Effector CD8-positive, alpha-beta T cell (primary cell): ENCODE data around the gene EXD3.
"Not testable (repeated sequence)": the region's sequence is repeated elsewhere in the genome, so short reads cannot be mapped to it uniquely, and the experiment has no call there.

Source experiments
- DNase-seq: peaks from one replicate; lab custom pipeline; 2025; lab: John Stamatoyannopoulos, UW

EXD3 gene

GRCh38 chr9:137339908-137340462 lies 83.0 kb downstream of the EXD3 start:
- DNase-seq: not testable (repeated sequence)

DNA sequence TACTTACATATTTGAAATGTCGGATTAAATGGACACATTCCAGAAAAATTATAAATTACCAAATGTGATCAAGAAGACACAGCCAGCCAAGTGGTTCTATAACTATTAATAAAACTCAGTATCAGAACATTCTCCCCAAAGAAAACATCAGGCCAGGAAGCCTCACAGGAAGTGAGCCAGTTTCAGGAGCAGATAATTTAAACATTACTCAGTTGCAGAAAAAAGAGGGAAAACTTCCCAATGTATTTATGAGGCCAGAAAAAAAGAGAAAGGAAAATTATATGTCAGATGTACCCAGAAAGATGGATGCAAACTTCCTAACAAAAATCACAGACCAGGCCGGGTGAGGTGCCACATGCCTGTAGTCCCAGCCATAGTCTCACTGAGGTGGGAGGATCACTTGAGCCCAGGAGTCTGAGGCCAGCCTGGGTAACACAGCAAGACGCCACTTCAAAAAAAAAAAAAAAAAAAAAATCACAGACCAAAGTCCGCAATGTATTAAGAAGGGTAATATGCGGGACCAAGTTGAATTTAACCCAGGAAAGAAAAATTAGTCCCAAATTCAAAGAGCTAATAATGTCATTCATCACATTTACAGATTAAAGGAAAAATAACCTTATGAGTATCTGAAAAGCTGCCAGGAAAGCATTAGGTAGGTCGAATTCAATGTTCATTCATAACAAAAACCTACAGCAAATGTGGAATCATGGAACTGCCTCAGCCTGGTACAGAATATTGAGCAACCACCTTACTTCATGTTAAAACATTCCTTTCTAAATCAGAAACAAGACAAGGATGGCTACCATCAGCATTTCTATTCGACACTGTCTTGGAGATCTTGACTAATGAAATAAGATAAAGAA lies 83.7 kb downstream of the EXD3 start:
- DNase-seq: no peak

DNA sequence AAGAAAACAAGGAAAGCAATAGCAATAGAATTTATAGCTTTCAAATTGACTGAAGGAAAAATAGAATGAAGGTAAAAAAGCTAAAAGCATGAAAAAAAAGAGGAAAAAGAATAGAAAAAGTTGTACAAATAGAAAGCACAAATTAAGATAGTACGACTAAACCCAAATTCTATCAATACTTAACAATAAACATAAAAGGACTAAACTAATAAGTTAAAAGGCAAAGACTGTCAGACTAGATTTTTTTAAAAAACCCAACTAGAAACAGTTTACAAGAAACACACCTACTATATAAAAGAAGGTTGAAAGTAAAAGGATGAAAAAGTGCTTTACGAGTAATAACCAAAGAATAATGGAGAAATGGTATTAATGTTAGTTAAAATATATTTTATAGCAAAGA lies 86.2 kb downstream of the EXD3 start:
- no peak for DNase-seq

GRCh38 chr9:137333016-137333671 lies 89.8 kb downstream of the EXD3 start:
- no peak for DNase-seq

GRCh38 chr9:137331929-137332328 lies 91.0 kb downstream of the EXD3 start:
- no peak for DNase-seq

- DNase-seq: no peak
Observed at GRCh38 chr9:137330689-137331088, 92.3 kb downstream of the EXD3 start.

DNA sequence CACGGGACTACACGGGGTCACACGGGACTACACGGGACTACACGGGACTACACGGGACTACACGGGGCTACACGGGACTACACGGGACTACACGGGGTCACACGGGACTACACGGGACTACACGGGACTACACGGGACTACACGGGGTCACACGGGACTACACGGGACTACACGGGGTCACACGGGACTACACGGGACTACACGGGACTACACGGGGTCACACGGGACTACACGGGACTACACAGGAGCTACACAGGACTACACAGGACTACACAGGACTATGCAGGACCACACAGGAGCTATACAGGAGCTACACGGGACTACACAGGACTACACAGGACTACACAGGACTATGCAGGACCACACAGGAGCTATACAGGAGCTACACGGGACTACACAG lies 93.4 kb downstream of the EXD3 start:
- DNase-seq: not testable (repeated sequence)

- DNase-seq: not testable (repeated sequence)
Observed at GRCh38 chr9:137327641-137328550, 95.1 kb downstream of the EXD3 start.

DNA sequence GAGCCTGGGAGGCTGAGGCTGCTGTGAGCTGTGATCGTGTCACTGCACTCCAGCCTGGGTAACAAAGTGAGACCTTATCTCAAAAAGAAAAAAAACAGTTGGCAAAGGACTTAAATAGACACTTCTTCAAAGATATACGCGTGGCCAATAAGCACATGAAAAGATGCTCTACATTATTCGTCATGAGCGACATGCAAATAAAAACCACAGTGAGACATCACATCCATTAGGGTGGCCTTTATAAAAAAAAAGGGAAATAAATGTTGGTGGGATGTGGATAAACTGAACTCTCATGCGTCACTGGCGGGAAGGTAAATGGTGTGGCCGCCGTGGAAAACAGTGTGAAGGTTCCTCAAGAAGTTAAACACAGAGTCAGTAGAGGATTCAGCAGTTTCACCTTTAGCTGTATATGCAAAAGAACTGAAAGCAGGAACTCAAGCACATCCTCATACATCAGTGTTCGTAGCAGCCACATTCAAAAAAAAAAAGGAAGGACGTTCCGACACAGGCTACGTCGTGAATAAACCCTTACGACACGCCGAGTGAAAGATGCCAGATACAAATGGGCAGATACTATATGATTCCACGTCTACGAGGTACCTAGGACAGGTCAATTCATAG lies 96.4 kb downstream of the EXD3 start:
- no peak for DNase-seq

- no peak for DNase-seq
Observed at GRCh38 chr9:137325799-137326198, 97.2 kb downstream of the EXD3 start.

GRCh38 chr9:137325124-137325523 lies 97.8 kb downstream of the EXD3 start:
- DNase-seq: no peak

- DNase-seq: no peak
Observed at GRCh38 chr9:137323531-137324331, 99.2 kb downstream of the EXD3 start.

GRCh38 chr9:137321726-137322361 lies 101.1 kb downstream of the EXD3 start:
- no peak for DNase-seq

DNA sequence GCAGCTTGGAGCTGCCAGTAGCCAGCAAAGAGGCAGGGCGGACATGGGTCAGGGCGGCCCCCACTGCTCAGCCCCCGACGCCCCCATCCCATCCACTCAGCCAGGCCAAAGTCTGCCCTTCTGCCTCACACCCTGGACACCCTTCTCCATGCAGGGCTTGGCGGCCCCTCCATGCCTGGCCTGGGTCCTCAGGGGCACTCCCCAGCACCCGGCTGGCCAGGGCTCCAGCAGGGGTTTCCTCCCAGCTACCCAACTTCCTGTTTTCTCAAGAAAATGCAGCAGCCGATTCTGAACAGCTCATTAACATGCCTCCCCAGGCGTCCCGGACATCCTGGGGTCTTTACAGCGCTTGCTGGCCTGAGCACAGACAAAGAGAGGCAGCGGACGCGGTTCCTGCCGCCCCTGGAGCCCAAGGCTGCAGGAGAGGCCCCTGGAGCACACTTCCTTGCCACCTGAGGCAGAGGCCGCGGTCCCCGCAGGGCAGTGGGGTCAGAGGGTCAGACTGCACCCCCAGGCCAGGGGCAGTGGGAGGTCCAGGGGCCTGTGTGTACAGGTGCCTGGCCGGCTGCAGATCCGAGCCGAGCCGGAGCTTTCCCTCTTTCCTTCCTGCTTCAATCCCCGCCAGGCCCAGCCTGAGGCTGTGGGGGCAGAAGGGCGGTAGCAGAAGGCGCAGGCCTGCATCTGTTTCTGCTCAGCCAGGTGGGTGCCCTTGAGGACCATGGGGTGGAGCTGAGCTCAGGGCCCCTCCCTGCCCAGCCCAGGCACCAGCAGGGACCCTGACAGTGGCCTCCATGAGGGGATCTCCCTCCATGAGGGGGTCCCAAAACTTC lies 102.2 kb downstream of the EXD3 start:
- DNase-seq: no peak

DNA sequence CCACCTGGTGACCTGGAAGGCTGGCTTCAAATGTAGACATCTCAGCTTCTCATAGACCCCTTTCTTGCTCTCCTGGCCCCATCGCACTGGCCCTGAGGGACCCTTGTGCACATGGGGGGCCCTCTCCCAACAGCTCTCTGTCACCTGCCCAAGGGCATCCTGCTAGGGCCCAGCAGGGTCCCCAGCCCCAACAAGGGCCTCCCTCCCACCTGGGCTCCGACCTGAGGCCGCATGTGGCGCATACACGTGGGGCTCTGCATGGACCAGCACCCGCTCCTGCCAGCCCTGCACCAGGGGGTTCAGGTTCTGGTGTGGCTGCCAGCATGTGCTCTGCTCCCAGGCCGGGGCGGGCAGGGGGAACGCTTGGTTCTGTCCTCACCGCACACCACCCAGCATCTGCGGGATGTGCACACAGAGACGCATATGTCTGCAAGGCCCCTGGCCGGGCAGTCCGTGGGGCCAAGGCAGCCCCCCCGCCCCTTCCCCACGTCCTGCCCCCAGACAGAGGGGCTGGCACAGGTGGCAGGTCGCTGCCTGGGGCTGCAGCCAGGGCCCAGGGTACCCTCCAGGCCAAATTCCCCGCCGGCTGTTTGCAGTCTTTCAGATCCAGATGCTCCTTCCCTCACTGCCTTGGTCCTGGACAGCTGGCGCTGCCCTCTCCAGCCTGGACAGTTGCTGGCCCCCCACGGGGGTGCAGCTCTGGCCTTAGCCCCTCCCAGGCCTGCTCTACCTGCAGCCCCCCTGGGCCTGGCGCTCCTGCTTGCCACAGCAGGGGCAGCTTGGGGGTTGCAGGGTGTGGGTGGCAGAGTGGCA lies 103.0 kb downstream of the EXD3 start:
- no peak for DNase-seq

DNA sequence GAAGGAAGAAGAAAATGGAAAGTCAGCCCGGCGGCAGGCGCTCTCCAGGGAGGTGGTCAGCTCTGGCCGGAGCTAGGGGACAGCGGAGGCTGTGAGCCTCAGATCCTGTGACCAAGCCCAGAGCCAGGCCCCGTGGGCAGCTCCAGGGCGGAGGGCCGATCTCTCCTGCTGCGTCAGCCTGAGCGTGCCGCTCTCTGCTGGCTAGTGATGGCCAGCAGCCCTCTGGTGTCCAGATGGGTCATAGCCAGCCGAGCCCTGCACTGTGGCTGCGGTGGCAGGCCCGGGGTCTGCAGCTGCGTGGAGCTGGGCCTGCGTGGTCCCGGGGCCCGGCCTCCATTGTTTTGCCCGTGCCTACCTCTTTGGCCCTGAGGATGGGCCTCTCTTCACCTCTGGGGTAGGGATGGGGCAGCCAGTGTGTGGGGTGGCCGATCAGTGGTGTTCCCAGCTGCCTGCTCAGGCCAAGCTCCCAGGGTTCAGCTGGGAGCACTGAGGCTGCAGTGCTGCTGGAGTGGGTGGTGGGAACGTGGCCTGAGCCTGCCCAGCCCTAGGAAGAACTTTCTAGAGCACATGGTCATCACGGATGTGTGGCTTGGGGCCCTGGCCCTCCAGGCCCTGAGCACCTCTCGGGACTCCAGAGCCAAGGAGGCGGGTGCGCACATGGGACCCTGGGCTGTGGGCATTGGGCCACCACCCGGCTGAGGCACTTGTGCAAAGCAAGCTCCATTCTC lies 103.8 kb downstream of the EXD3 start:
- no peak for DNase-seq

GRCh38 chr9:137318602-137319001 lies 104.4 kb downstream of the EXD3 start:
- no peak for DNase-seq
